HG02588 (cell line): ENCODE measurements around the gene TBXA2R.

Experiments used
- ATAC-seq: cut with Tn5 transposase; IDR thresholded peaks from one replicate; pipeline ENCODE4 v1.9.1; 2021; ENCODE audit warnings: mild to moderate bottlenecking, moderate library complexity; ENCODE audit not compliant: unreplicated experiment

Gene TBXA2R

DNA sequence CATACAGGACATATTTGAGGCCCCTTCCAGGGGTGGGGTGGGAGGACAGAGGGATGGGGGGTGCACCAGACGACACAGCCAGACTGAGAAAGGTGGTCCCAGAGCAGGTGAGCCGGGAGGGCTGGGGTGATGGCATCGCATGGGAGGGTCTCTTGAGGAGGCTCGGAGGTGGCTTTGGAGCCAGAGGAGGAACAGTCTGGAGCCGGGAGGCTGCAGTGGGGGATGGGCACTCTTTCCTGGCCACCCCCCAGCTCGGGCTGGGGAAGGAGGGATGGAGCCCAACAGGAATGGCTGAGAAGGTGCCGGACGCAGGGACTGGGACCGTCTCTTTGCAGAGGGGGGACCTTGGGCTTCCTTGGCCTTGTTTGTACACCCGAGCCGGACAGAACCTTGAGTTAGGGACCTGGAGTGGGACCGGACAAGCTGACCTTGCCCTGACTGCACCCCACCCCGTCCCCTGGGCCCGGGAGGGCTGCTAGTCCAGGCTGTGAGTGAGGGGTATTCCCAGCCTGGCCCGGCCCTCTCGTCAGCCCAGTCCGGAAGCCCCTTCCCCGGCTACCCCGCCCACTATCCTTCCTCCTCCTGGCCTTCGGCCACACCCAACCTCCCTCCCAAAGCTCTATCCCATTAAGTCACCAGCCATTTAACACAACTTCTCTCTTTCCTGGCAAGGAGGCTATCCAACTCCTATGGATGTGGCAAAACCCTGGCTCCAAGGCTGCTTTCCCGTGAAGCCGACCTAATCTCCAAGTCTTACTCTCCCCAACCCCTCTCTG is 816 bp upstream of the TBXA2R start:
- no peak for ATAC-seq

DNA sequence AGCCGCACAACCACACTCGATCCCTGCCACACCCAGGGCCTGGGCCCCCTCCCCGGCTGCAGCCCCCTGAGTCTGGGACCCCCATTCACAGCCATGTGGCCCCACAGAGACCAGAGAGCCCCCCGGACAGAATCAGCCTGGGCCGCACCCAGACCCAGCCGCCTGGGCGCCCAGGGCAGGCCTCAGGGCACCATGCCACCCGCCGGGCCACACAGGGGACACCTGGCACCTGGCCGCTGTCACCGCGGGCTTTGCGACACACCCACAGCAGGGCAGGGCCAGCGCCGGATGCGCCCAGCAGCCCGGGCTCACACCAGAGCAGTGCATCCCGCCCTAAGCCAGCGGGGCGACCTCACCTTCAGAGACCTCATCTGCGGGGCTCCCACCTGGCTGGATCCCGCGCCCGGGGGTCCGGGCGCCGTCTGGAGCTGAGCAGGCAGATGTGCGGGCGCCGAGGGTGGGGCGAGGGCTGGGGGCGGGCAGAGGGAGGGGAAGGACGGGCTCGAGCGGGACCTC is 443 bp downstream of the TBXA2R start:
- no peak for ATAC-seq

DNA sequence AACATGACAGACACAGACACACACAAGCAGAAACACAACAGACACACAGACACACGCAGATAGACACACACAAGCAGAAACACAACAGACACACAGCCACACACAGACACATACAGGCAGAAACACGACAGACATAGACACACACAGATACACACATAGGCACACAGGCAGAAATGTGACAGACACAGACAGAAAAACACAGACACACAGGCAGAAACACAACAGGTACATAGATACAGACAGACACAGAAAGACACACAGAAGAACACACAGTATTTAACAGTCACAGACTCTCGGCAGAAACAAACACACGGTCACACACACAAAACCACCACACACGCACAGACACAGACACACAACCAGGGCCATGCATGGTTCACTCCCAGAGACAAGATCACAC is 905 bp downstream of the TBXA2R start:
- no peak for ATAC-seq

DNA sequence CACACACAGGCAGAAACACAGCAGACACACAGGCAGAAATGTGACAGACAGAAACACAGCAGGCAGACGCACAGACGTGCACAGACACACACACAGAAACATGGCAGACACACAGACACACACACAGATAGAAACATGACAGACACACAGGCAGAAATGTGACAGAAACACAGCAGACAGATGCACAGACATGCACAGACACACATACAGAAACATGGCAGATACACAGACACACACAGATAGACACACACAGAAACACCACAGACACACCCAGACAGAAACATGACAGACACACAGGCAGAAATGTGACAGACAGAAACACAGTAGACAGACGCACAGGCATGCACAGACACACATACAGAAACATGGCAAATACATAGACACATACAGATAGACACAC is 1.3 kb downstream of the TBXA2R start:
- ATAC-seq: no peak

DNA sequence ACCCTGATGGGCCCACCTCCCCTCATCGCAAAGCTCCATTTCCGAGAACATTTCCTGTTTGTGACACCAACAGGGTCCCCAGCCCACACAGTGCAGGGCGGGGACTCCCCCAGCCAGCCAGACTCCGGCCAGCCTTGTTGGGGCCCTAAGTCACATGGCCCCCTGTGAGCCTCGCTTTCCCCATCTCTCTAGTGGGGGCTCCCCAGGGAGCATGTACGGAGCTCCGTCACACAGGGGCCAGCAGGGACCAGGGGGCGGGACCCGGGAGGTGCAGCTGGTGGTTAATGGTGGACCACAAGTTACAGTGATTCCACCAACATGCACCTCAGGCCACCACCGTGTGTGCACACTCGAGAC is 1.7 kb downstream of the TBXA2R start:
- ATAC-seq: no peak

DNA sequence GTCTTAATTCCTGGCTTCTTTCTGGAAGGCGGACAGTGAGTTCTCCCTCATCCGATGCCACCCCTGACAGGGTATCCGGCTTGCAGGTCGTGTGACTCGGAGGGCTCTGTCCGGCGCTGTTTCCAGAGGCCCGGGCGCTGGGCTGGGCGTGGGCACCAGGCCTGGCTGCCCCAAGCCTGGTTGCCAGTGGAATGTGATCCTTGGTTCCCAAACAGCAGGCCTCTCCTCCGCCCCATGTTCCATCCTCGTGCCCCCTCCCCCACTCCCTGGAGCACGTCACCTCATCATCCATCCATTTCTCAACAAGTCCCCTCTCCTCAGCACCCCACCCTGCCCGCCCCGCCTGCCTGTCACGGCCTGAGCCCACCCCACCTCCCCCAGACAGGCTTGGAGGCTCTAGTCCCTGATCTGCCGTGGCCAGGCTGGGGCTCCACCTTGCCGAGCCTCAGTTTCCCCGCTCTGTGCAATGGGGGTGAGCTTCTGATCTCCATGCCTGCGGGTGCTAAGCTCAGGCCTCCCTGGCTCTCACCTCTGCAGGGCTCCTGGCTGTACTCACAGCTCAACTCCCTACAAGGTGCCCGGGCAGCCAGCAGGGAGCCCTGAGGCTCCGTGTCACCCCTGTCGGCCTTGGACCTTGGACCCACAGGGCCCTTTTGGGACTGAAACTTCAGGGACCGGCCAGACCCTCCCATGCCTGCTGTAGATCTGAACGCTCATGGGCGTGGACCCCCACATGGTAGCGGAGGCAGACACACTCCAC is 2.3 kb downstream of the TBXA2R start:
- no peak for ATAC-seq

DNA sequence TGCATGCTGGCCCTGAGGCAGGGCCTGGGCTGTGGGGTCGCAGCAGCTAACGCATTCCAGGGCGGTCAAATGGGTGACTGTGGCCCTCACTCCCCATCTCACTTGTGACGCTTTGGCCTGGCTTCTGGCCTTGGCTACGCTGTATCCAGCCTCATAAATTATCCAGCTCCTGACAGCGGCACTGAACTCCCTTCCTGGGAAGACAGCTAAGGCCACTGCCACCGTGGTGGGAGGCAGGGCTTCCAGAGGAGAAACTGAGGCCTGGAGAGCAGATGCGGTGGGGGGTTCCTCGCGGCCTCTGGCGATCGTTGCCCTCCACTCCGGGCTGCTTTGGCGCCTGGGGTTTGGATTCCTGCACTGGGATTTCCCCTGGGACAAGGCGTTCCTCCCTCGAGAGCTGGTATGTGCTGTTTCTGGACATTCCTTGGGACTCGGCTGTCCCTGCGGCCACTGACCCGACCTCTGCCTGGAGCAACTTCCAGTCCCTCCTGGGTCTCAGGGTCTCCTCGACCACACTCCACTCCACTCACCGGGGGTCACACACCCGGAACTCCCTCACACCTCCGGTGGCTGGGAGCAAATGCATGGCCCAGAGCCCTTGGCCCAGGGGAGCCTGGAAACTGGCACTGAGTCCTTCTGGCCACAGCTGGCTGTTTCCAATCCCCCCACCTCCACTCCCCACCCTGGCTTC is 3.4 kb downstream of the TBXA2R start:
- ATAC-seq: no peak

DNA sequence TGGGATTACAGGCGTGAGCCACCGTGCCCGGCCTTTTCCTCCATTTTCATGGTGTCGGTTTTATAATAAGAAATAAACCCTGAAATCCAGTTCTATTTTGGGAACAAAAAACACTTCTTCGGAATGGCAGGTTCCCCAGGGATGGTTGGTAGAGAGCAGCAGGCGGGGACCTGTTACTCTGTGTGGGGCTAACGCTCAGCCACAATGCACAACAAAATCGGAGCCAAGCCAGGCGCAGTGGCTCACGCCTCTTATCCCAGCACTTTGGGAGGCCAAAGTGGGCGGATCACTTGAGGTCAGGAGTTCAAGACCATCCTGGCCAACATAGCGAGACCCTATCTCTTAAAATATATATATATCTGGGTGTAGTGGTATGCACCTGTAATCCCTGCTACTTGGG is 5.7 kb downstream of the TBXA2R start:
- ATAC-seq: no peak

DNA sequence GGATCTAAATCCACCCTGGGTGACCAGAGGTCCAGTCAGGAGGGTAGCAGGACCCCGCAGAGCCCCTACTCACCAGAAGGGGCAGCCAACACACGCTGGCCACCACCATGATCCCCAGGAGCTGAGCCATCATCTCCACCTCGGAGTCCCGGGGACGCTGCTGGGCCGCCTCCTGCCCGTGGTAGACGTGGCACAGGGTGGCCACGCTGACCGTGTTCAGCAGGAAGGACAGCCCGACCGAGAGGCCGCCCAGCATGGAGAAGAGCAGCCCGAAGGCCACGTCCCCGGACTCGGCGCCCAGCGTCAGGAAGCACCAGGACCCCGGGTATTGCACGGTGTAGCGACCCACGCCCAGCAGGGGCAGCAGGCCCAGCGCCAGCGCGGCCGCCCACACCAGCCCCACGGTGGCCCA is 6.9 kb downstream of the TBXA2R start:
- no peak for ATAC-seq

DNA sequence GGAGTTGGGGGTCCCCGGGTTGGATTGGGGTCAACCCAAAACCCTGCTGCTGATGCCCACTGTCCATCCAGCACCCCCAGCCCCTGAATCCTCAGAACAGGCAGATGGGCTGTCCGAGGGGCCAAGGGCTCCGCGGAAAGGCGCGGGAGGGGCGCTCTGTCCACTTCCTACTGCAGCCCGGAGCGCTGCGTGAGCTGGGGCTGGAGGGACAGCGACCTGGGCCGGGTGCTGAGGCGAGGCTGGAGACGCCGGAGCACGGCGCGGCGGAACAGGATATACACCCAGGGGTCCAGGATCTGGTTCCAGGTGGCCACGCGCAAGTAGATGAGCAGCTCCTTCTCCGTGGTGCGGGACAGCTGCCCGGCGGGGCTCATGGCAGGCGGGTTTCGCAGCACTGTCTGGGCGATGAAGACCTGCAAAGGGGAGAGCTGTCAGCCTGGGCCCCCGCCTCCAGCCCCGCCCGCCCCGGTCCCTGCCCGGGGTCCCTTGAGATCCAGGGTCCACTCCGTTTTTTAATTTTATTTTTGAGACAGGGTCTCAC is 11.1 kb downstream of the TBXA2R start:
- ATAC-seq: no peak

DNA sequence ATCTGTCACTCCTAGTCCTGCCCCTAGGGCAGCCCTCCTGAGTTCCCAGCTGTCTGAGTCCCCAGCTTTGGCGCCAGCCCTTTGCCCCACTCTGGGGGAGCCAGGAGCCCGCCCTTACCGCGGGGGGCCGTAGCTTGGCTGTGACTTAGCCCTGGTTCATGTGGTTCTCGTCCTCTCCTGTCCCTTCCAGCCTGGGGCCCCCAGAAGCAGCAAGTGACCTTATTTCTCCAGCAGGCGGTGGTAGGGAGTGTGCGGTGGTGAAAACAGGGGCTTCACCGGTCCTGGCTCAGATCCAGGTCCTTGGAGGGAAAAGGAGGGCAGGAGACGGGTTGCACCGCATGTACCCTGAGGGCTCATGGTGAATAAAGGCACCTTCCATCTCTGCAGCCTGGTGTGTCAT is 13.5 kb downstream of the TBXA2R start:
- ATAC-seq: no peak

DNA sequence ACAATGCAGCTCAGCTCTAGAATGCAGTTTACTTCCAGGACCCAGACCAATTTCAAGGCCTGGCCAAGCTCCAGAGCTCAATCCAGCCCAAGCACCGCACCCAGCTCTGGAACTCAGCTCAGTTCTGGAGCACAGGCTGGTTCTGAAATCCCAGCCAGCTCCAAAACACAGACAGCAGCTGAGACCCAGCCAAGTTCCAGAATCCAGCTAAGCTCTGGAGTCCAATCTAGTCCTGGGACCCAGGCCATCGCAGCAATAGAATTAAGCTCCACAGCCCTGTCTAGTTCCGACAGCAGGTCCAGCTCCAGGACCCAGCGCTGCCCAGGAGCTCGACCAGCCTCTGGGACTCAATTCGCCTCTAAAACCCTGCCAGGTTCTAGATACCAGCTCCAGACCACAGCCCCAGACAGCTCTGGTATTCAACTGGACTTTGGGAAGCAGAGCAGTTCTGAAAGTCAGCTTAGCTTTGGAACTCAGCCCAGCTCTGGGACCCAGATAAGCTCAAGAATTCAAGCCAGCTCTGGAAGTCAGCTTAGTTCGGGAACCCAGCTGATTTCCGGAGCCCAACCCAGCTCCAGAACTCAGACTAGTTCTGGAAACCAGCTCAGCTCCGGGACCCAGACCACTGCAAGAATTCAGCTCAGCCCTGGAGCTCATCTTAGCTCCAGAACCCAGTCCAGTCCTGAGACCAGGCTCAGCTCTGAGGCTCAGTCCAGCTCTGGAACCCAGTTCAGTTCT is 14.6 kb downstream of the TBXA2R start:
- ATAC-seq: no peak

DNA sequence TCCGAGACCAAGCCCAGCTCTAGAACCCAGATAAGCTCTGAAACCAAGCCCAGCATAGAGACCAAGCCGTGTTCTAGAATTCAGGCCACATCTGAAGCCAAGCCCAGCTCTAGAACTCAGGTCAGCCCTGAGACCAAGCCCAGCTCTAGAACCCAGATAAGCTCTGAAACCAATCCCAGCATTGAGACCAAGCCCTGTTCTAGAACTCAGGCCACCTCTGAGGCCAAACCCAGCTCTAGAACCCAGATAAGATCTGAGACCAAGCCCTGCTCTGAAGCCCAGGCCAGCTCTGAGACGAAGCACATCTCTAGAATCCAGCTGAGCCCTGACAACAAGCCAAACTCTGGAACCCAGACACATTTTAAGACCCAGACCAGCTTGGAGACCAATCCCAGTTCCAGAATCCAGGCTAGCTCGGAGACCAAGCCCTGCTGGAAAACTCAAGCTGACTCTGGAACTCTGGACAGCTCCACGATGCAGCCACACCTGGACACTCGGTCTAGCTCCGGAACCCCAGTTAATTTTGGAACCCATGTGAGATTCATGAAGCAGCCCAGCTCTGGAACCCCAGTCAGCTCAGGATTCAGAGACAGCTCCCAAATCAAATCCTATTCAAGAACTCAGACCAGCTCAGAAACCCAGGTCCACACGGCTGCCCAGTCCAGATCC is 15.6 kb downstream of the TBXA2R start:
- ATAC-seq: no peak

DNA sequence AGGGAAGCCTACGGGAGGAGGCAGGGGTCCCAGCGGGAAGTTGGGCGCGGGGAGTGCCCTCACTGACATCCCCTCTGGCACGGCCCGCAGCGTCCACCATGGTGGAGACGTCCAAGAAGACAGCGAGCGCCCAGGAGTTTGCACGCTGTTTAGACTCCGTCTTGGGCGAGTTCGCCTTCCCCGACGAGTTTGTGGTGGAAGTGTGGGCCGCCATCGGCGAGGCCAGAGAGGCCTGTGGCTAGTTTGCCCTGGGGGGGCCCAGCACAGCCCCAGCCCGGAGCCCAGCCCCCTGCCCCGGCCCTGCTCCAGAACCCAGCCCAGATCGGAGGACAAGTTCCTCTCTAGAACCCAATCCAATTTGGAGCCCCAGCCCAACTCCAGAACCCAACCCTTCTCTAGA is 16.7 kb downstream of the TBXA2R start:
- no peak for ATAC-seq

DNA sequence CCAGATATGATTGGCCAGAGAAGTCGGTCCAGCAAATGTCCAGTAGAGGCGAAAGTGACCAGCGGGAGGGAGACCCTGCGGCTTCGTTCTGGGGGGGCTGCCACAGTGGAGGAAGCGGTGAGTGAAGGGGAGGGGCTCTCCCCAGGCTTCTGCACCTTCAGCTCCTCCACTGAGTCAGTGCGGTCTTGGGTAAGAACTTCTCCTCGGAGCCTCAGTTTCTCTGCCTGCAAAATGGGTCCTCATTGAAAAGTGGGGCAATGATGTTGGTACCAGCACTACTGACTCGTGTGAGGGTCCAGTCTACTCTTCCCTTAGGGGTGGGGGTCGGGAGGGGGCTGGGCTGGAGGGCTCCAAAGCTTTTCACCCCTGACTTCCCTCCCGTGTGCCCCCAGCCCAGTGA is 17.2 kb downstream of the TBXA2R start:
- no peak for ATAC-seq

DNA sequence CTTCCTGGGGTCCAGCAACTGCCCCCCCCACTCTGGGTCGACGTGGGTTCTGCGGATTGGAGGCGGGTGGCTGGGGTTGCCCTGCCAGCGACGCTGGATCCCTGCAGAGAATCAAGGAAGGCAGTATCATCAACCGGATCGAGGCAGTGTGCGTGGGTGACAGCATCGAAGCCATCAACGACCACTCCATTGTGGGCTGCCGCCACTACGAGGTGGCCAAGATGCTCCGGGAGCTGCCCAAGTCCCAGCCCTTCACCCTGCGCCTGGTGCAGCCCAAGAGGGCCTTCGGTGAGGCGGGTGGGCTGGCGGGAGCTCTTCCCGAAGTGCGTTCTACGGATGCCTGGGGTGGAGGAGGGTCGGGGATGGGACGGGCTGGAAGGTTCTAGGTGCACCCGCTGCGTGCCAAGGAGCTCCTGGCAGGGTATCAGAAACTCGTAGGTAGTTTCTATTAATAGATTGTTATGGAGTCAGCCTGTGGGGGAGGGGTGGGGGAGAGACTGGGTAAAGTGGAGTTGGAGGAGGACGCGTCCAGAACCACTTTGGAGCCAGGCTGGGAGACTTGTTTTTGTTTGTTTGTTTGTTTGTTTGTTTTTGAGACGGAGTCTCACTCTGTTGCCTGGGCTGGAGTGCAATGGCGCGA is 19.8 kb downstream of the TBXA2R start:
- ATAC-seq: no peak

DNA sequence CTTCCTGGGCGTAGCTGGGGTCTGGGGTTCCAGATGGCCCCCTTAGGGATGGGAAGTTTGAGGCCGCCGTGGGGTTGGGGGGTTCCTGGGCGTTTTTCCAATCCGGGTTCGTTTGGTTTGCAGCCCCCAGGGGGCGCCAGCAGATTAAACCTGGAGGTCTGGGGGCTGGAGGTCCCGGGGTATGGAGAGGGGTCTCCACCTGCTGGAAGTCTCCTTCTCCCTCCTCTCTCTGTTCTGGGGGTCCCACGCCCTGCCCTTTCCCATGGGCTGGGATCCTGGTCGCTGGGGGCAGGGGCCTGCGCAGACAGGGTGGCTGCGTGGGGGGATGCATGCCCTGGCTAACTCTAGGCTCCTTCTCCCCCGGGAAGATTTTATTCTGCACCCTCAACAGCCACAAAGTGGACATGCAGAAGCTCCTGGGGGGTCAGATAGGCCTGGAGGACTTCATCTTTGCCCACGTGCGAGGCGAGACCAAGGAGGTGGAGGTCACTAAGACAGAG is 20.5 kb downstream of the TBXA2R start:
- ATAC-seq: no peak

DNA sequence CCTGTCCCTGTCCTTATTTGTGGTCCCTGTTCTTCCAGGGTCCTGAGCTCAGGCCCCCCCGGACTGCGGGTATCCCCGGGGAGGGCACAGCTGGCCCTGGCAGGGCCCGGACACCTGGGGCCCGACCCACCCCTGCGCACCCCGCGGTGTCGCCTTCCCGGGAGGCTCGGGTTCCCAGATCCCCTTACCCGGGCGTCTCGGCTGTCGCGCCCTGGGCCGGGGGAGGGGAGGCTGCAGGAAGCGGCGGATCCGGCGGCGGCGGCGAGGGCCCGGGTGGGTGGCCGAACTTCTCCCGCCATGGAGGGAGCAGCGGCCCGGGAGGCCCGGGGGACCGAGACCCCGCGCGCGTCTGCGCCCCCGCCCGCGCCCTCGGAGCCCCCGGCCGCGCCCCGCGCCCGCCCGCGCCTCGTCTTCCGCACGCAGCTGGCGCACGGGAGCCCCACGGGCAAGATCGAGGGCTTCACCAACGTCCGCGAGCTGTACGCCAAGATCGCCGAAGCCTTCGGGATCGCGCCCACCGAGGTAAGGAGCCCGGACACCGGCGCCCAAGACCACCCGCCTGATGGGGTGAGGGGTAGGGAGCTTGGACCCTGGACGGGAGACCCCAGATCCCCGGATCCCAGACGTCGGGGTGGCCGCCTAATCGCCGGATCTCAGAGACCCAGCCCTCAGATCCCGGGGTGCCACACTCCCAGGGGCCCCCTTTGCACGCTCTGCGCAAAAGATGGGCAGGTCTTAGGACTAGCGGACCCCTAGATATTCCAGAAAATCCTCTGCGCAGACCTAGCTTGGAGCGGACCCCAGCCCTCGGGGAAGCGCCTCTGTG is 21.2 kb downstream of the TBXA2R start, which contains the start of gene GIPC3:
Gene GIPC3, plus strand, starts transcription at position 178 of the 826 bp plus-strand sequence. Its CDS starts 120 bp downstream, at position 298.
- ATAC-seq: no peak
